Trophoblast cell (in vitro differentiated cells and primary cell): ENCODE data around the gene KIR3DL2.
"Not testable (repeated sequence)": the region's sequence is repeated elsewhere in the genome, so short reads cannot be mapped to it uniquely, and the experiment has no call there.

Experiments
- DNase-seq, 2 donors: peaks; one replicate each; pipeline ENCODE4 v3.0.0-alpha.2; 2016
- H2AFZ ChIP-seq: 2 replicates; pipeline ENCODE4 v1.6.1; 2013; ENCODE audit warnings: low read length, moderate library complexity, mild to moderate bottlenecking; ENCODE audit not compliant: insufficient read depth, poor library complexity
- H2AK5ac ChIP-seq: 2 replicates; pipeline ENCODE4 v1.6.1; 2013; ENCODE audit warnings: mild to moderate bottlenecking, low read length
- H2BK120ac ChIP-seq: 2 replicates; pipeline ENCODE4 v1.6.1; 2013; ENCODE audit warnings: low read length, mild to moderate bottlenecking, moderate library complexity; ENCODE audit not compliant: insufficient read depth, poor library complexity
- H2BK12ac ChIP-seq: 2 replicates; pipeline ENCODE4 v1.6.1; 2013; ENCODE audit warnings: mild to moderate bottlenecking, low read length, moderate library complexity
- H2BK5ac ChIP-seq: 2 replicates; pipeline ENCODE4 v1.6.1; 2013; ENCODE audit warnings: low read length, low read depth, moderate library complexity, mild to moderate bottlenecking; ENCODE audit not compliant: poor library complexity
- H3K14ac ChIP-seq: 2 replicates; pipeline ENCODE4 v1.6.1; 2013; ENCODE audit warnings: mild to moderate bottlenecking, low read length
- H3K18ac ChIP-seq: 2 replicates; pipeline ENCODE4 v1.6.1; 2013; ENCODE audit warnings: mild to moderate bottlenecking, low read length
- H3K23ac ChIP-seq: 2 replicates; pipeline ENCODE4 v1.6.1; 2013; ENCODE audit warnings: low read length
- H3K27ac ChIP-seq: 2 replicates; pipeline ENCODE4 v1.5.1; 2013; ENCODE audit warnings: low read depth, mild to moderate bottlenecking, inconsistent platforms, low read length, moderate library complexity
- H3K27me3 ChIP-seq: 2 replicates; pipeline ENCODE4 v1.6.1; 2013; ENCODE audit warnings: inconsistent platforms, mild to moderate bottlenecking, low read length, moderate library complexity; ENCODE audit not compliant: insufficient read depth
- H3K36me3 ChIP-seq, 2 experiments: 1 replicate in 1 of 2; 2 replicates in 1 of 2; pipeline ENCODE4 v1.6.1; 2013; ENCODE audit warnings: low read length in 2 of 2, mild to moderate bottlenecking in 2 of 2, moderate library complexity in 1 of 2; ENCODE audit not compliant: insufficient read depth in 2 of 2, control insufficient read depth in 1 of 2
- H3K4ac ChIP-seq: 2 replicates; pipeline ENCODE4 v1.6.1; 2013; ENCODE audit warnings: low read depth, mild to moderate bottlenecking, low read length, moderate library complexity
- H3K4me1 ChIP-seq, 2 experiments: 1 replicate in 1 of 2; 2 replicates in 1 of 2; pipeline ENCODE4 v1.6.1; 2013; ENCODE audit warnings: low read length in 2 of 2, mild to moderate bottlenecking in 2 of 2, moderate library complexity in 1 of 2; ENCODE audit not compliant: insufficient read depth in 2 of 2, control insufficient read depth in 1 of 2
- H3K4me2 ChIP-seq: 2 replicates; pipeline ENCODE4 v1.6.1; 2013; ENCODE audit warnings: inconsistent platforms, mild to moderate bottlenecking, low read length, moderate library complexity
- H3K4me3 ChIP-seq: 2 replicates; pipeline ENCODE4 v1.5.1; 2013; ENCODE audit warnings: mild to moderate bottlenecking, low read depth, low read length, inconsistent platforms
- H3K79me1 ChIP-seq: one replicate; pipeline ENCODE4 v1.6.1; 2013; ENCODE audit warnings: low read length
- H3K79me2 ChIP-seq: 2 replicates; pipeline ENCODE4 v1.6.1; 2013; ENCODE audit warnings: low read length, mild to moderate bottlenecking; ENCODE audit not compliant: control insufficient read depth, insufficient read depth, poor library complexity
- H3K9ac ChIP-seq: 2 replicates; pipeline ENCODE4 v1.6.1; 2013; ENCODE audit warnings: mild to moderate bottlenecking, low read length
- H3K9me3 ChIP-seq: 2 replicates; pipeline ENCODE4 v1.6.1; 2013; ENCODE audit warnings: low read depth, mild to moderate bottlenecking, control low read depth, inconsistent platforms, low read length; ENCODE audit not compliant: insufficient read depth
- H4K12ac ChIP-seq: 2 replicates; pipeline ENCODE4 v1.6.1; 2013; ENCODE audit warnings: low read depth, mild to moderate bottlenecking, low read length, moderate library complexity
- H4K8ac ChIP-seq: 2 replicates; pipeline ENCODE4 v1.6.1; 2013; ENCODE audit warnings: low read depth, mild to moderate bottlenecking, low read length, moderate library complexity
- H4K91ac ChIP-seq: one replicate; pipeline ENCODE4 v1.6.1; 2013; ENCODE audit warnings: low read depth, mild to moderate bottlenecking, low read length, moderate library complexity
- WGBS: extraction: QIAGEN DNeasy Blood & Tissue Kit; methylation state at CpG from one replicate; pipeline ENCODE4 v1.1.7; 2013; ENCODE audit warnings: missing lambda C conversion rate; ENCODE audit not compliant: insufficient read length, insufficient coverage; ENCODE audit errors: extremely low coverage; 5-methylcytosine and 5-hydroxymethylcytosine counted together

The KIR3DL2 gene

GRCh38 chr19:54859421-54859820, 9.2 kb downstream of the KIR3DL2 start:
- H3K27ac ChIP-seq, H3K79me2 ChIP-seq, H2AK5ac ChIP-seq, H2AFZ ChIP-seq, H3K18ac ChIP-seq, H4K91ac ChIP-seq, H3K27me3 ChIP-seq, H2BK120ac ChIP-seq, H2BK12ac ChIP-seq, H3K4me1 ChIP-seq, H3K4me3 ChIP-seq, H3K14ac ChIP-seq, H2BK5ac ChIP-seq, H3K23ac ChIP-seq, H3K4ac ChIP-seq, H4K12ac ChIP-seq, H3K79me1 ChIP-seq, H3K36me3 ChIP-seq, H4K8ac ChIP-seq, H3K4me2 ChIP-seq, H3K9ac ChIP-seq: not testable (repeated sequence)
- DNase-seq = peak; percentile 4 to 10
- no CpG with 5 or more reads among the region's 7 CpGs for WGBS
- H3K9me3 ChIP-seq = peaks cover 12% of the 10 kb centered on the region

- not testable (repeated sequence) for H3K79me1 ChIP-seq, H3K4me2 ChIP-seq, H2BK5ac ChIP-seq, H3K27me3 ChIP-seq, H2AK5ac ChIP-seq, H2BK120ac ChIP-seq, H3K4me1 ChIP-seq, H2BK12ac ChIP-seq, DNase-seq, H4K12ac ChIP-seq, H4K8ac ChIP-seq, H3K79me2 ChIP-seq, H3K9ac ChIP-seq, H4K91ac ChIP-seq, H3K4ac ChIP-seq, H3K18ac ChIP-seq, H3K36me3 ChIP-seq, H3K14ac ChIP-seq, H3K27ac ChIP-seq, H3K23ac ChIP-seq, H2AFZ ChIP-seq, H3K4me3 ChIP-seq
- WGBS = no CpG with 5 or more reads among the region's 3 CpGs
- H3K9me3 ChIP-seq = peaks cover 15% of the 10 kb centered on the region
Measured at GRCh38 chr19:54863459-54863858, 13.2 kb downstream of the KIR3DL2 start.

GRCh38 chr19:54871696-54872095, 21.5 kb downstream of the KIR3DL2 start:
- Histone ChIP-seq H2BK5ac (no peak overlapping the region), H4K12ac (no peak overlapping the region), H2BK12ac (no peak overlapping the region), H2AK5ac (no peak overlapping the region), H3K36me3 (no peaks in the 10 kb centered on the region), H4K8ac (no peak overlapping the region), H3K79me2 (no peaks in the 10 kb centered on the region), H3K9me3 (peaks cover 3% of the 10 kb centered on the region), H3K23ac (no peak overlapping the region), H2AFZ (no peak overlapping the region), H3K4me2 (no peak overlapping the region), H3K4me3 (no peak overlapping the region), H3K18ac (no peak overlapping the region), H4K91ac (no peak overlapping the region), H3K4ac (no peak overlapping the region), H3K27me3 (no peaks in the 10 kb centered on the region), H3K14ac (no peak overlapping the region), H3K27ac (no peak overlapping the region), H3K4me1 (no peaks in the 10 kb centered on the region), H3K9ac (no peak overlapping the region), H2BK120ac (no peak overlapping the region), H3K79me1 (no peaks in the 10 kb centered on the region)
- WGBS = no CpG with 5 or more reads among the region's 3 CpGs
- DNase-seq = no peak

DNA sequence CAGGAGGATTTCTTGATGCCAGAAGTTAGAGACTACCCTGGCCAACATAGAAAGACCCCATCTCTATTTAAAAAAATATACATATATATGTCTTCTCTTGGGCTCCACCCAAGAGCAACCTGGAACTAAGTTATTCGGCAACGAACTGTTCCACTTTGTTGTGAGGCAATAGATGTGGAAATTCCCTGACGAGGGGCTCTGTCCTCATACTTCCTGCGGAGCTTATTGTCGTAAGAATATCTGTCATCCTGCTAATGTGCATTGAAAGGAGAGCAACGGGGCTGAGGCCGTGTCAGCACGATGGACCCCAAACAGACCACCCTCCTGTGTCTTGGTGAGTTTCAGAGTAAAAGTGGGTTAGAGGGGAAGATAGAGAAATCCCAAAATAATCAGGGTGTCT, 23.7 kb downstream of the KIR3DL2 start, which contains the start of gene FCAR:
Gene FCAR (plus strand): TSS at position 246 of the 400 bp plus-strand sequence. CDS start 55 bp downstream, at position 301.
- no peak within 1 kb of the TSS for H3K14ac ChIP-seq
- no peak within 1 kb of the TSS for H2AK5ac ChIP-seq
- no peak within 1 kb of the TSS for H4K91ac ChIP-seq
- no peak within 1 kb of the TSS for H3K4me3 ChIP-seq
- H3K18ac ChIP-seq = no peak within 1 kb of the TSS
- no peaks in the 10 kb centered on the region for H3K79me1 ChIP-seq
- H3K79me2 ChIP-seq = no peaks in the 10 kb centered on the region
- H3K4me2 ChIP-seq = no peak within 1 kb of the TSS
- peak; percentile 7 to 30 for DNase-seq
- peaks cover 3% of the 10 kb centered on the region for H3K9me3 ChIP-seq
- no peaks in the 10 kb centered on the region for H3K27me3 ChIP-seq
- no peak within 1 kb of the TSS for H3K4ac ChIP-seq
- H2BK12ac ChIP-seq = no peak within 1 kb of the TSS
- no peaks in the 10 kb centered on the region for H3K4me1 ChIP-seq
- H4K12ac ChIP-seq = no peak within 1 kb of the TSS
- H2BK5ac ChIP-seq = no peak within 1 kb of the TSS
- no peak within 1 kb of the TSS for H3K9ac ChIP-seq
- no CpG with 5 or more reads among the region's 8 CpGs for WGBS
- no peak within 1 kb of the TSS for H2AFZ ChIP-seq
- no peak within 1 kb of the TSS for H3K27ac ChIP-seq
- no peak within 1 kb of the TSS for H4K8ac ChIP-seq
- no peak within 1 kb of the TSS for H2BK120ac ChIP-seq
- H3K23ac ChIP-seq = no peak within 1 kb of the TSS
- H3K36me3 ChIP-seq = no peaks in the 10 kb centered on the region
